Esophagus mucosa (tissue), 1 donor: ENCODE results near the gene R3HDM4. TPM values are rescaled to one million over a fixed set of nuclear protein-coding genes. Genes with fewer than 3 reads are reported as not detected.

Source experiments
- ATAC-seq: fragments of 200-7000 bp; cut with Tn5 transposase; one replicate; pipeline ENCODE4 v1.9.1; 2020
- total RNA-seq: library from RNA; stranded (reverse); gene quantifications from one replicate; pipeline ENCODE4 v1.2.4, GENCODE V29; 2023
- donor health status: DM: yes; HTN: yes; CAD: no.

Gene R3HDM4
- total RNA-seq, 1 donor from 2014 or later, result 59.2 TPM

DNA sequence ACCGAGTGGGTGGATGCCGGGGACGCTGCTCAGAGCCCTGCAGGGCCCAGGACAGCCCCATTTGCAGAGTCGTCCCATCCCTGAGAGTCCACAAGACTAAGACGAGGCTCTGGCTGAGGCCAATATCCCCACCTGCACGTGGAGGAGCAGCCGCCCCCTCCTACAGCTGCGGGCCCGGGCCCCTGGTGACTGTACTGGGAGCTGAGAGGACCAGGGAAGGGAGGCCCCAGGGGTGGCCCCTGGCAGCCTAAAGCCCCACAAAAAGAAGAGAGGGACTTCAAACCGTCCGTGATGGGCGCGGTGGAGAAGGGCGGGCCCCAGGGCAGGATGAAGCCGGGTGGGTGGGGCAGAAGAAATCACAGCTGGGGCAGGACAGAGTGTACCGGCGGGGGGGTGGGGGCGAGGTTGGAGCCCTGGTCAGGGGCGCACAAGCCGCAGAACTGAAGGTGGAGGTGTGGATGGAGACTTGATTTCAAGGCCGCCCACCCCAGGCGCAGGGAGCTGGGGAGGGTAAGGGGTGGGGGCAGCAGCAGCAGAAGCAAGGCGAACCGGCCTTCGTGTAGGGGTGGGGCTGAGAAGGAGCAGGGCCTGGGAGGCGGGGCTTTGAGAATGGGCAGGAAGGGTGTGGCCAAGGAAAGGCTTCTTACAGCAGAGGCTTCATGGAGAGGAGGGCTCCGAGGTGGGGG, 40.6 kb downstream of the R3HDM4 start:
- ATAC-seq, result peak; percentile 37

DNA sequence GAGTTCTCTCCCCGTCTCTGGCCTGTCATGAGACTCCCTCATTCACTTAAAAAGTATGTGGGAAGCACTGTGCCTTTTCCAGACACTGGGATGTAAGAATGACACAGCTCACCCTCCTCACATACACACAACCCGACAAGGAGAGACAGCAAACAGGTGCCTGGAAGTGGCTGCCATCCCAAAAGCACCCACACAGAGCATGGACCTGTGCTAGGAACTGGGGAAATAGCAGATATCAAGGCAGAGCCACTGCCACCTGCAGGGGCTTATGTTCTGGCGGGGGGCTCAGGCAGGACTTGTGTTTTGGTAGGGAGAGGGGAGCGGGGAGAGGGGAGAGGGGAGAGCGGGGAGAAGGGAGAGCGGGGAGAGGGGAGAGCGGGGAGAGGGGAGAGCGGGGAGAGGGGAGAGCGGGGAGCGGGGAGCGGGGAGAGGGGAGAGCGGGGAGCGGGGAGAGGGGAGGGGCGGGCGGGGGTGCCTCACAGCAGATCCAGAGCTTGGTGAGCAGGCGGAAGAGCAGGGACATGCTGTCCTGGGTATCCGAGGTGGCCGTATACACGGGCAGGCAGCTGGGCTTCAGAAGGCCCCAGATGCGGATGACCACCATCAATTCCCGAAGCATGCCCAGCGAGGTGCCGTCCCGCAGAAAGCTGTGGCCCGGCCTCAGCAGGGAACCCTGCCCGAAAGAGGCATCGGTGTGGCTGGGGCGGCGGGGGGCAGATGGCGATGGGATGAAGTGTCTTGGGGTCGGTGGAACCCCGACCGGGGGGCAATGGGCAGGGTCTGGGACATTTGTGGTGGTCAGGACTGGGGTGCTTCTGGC, 41.4 kb downstream of the R3HDM4 start:
- ATAC-seq, result no peak

DNA sequence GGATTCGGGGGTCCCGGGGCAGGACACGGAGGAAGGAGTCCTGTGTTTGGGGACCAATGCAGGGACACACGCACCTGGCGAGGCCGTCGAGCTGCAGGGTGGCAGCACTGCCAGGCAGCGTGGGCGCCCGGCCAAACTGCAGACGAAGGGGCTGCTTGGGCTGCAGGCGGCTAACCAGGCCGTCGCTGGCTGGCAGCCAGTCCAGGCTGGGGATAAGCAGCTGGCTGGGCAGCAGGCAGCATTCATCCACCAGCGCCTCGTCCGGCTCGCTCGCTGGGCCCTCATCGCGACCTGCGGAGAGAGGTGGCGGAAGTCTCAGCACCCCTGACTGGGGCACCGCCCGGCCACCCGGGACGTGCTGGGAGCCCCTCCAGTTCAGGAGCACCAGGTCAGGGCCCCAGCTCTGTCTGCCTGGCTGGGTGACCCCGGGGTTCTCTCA, 42.0 kb downstream of the R3HDM4 start:
- no peak for ATAC-seq

DNA sequence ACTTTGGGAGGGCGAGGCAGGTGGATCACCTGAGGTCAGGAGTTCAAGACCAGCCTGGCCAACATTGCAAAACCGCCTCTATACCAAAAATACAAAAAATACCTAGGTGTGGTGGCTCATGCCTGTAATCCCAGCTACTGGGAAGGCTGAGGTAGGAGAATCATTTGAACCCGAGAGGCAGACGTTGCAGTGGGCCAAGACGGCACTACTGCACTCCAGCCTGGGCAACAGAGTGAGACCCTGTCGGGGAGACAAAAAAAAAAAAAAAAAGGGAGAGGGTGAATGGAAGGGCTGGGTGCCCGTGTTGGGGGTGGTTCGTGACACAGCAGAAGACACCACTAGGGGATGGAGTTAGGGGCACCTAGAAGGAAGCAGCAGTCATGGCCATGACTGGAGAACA, 42.7 kb downstream of the R3HDM4 start:
- no peak for ATAC-seq

DNA sequence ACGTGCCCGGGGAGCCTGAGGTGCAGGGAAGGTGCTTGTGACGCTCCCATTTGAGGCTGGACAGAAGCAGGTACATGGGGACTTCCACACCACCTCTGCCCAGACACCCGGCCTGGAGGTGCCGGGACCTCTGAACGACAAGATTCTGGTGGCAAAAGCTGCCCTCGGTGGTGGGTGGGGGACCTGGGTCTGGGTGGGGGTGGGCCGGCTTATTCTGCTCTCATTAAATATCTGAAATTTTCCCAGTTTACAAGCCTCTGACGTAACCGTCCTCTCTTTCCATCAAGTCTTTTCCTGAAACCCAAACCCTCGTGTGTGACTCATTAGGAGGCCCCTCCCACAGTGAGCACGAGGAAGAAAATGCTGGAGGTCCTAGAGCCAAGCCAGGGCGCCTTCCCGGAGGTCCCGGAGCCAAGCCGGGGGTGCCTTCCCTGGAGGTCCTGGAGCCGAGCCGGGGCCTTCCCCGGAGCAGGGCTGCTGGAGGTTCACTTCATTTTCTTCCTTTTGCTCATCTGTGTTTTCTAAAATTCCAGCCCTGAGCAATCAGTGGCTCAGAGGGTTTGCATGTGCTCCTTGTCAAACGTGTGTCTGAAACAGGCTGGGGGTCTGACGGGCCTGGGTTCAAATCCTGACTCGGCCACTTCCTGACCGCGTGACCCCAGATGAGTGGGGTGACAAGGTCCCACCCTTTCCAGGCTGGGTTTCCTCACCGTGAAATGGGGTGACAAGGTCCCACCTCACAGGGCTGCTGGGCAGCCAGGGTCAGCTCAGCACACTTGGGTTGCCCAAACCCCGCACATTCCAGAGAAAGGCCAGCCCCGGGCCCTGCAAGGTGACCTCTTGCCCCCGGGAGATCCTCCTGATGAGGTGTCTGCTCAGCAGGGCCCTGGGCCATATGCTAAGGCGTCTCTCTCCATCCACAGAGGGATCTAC, 43.5 kb downstream of the R3HDM4 start:
- peak; percentile 30 for ATAC-seq

DNA sequence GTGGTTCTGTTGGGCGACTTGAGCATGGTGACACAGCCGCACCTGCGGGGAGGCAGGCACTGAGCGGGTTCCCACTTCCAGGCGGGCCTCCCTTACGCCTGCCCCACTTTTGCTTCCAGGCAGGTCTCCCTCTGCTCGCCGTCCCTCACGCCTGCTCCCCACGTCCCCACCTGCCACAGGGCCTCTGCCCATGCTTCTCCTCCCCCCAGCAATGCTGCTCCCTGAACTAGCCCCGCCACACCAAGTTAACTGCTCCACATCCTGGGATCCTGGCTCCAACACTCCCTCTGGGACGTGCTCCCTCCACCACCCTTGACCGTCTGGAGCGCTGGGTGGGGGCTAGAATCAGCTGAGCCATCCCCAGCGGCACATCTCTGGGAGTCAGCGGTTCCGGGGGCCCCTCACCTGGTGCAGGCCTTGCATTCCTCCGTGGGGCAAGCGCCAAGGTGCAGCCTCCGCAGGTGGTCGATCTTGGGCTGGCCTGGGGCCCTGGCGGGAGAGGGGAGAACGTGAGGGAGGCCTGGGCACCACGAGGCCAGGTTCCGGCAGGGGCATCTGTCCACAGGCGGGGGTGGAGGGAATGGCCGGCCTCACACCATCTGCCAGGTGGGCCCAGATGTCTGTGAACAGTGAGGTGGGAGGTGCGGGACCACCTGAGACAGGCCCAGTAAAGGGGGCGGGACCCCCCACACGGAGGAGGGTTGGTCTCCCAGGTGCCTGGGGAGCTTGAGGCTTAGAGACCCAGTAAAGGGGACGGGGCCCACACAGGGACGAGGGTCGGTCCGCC, 44.4 kb downstream of the R3HDM4 start:
- ATAC-seq, result no peak

DNA sequence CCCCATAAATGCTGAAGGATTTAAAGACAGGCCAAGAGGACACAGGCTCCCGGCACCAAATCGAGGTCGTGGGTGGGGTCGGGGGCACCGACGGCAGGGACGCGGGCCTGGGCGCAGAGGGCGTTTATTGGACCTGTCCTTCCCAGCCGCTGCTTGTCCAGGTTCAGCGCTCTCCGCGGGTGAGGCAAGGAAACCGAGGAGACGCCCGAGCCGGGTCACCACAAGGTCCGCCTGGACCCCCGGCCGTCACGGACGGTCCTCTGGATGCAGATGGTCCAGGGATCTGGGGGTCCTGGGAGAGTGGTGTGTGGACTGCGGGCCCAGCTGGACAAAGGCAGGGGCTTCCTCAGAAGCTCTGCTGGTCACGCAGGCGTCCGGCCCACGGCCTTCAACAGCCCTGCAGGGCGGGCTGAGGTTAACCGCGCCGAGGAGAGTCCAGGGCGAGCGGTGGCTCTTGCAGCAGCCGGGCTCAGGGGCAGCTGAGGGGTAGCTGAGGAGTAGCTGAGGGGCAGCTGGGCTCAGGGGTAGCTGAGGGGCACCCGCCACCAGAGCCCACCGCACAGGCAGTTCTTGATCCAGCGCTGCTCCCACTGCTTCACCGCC, 45.1 kb downstream of the R3HDM4 start:
- ATAC-seq, result no peak

DNA sequence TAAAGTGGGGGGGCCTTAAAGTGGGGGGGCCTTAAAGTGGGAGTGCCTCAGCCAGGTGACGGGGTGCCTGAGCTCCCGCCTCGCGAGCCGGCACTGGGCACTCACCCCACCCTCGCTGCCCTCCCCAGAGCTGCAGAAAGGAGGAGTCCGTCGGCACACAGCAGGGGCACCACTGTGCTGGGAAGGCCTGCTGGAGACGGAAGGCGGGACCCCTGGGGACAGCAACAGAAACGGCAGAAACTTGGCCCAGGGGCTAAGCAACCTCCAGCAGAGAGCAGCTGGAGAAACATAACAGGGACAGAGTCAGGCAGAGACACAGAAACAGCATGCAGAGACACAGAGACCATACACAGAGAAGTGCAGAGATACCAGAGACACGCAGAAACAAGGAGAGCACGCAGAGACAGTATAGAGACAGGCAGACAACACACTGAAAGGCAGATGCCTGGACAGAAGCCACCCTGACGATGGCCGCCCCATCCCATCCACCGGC, 45.7 kb downstream of the R3HDM4 start:
- ATAC-seq, result no peak

DNA sequence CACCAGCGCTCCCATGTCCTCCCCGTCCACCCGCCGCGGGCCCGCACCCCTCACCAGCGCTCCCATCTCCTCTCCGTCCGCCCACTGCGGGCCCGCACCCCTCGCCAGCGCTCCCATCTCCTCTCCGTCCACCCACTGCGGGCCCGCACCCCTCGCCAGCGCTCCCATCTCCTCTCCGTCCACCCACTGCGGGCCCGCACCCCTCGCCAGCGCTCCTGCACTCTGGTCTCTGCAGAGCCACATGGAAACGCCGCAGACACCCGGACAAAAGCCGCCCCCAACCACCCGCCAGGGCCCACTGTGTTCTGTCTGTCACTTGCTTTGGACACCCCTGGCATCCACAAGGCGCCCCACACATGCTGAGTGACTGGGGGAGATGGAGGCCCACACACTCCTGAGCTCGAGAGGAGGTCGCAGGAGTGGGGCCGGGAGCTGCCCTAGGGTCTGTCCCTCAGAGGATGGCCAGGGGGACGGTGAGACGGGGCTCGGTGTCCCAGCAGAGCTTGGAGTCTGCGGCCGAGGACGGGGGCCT, 46.2 kb downstream of the R3HDM4 start:
- ATAC-seq, result no peak

DNA sequence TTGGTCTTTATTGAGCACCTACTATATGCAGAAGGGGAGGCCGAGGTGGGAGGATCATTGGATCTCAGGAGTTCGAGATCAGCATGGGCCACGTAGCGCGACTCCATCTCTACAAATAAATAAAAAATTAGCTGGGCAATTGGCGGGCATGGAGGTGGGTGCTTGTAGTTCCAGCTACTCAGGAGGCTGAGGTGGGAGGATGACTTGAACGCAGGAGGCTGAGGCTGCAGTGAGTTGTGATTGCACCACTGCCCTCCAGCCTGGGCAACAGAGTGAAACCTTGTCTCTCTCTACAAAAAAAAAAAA, 49.8 kb downstream of the R3HDM4 start:
- ATAC-seq, result no peak

DNA sequence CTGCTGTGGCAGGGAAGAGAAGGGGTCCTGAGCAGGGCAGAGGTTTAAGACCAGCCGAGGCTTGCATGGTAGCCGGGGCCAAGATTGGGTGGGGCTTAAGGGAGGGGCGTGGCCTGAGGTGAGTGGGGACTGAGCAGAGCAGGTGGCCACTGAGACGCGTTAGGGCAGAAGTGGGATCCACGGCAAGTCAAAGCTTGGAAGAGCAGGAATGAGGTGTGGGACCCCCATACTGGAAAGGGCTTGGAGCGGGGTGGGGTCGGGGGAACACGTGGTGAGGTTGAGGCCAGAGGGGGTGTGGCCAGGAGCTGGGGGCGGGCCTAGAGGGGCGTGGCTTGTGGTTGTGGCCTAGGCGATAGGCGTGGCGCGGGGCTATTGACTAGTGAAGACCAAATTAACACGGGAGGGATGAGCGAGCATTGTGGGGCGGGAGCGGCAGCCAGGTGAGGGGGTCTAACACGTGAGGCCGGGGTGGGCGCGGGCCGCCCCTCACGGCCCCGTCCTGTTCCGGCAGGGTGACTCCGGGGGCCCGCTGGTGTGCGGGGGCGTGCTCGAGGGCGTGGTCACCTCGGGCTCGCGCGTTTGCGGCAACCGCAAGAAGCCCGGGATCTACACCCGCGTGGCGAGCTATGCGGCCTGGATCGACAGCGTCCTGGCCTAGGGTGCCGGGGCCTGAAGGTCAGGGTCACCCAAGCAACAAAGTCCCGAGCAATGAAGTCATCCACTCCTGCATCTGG, 50.3 kb downstream of the R3HDM4 start:
- peak; percentile 40 for ATAC-seq

DNA sequence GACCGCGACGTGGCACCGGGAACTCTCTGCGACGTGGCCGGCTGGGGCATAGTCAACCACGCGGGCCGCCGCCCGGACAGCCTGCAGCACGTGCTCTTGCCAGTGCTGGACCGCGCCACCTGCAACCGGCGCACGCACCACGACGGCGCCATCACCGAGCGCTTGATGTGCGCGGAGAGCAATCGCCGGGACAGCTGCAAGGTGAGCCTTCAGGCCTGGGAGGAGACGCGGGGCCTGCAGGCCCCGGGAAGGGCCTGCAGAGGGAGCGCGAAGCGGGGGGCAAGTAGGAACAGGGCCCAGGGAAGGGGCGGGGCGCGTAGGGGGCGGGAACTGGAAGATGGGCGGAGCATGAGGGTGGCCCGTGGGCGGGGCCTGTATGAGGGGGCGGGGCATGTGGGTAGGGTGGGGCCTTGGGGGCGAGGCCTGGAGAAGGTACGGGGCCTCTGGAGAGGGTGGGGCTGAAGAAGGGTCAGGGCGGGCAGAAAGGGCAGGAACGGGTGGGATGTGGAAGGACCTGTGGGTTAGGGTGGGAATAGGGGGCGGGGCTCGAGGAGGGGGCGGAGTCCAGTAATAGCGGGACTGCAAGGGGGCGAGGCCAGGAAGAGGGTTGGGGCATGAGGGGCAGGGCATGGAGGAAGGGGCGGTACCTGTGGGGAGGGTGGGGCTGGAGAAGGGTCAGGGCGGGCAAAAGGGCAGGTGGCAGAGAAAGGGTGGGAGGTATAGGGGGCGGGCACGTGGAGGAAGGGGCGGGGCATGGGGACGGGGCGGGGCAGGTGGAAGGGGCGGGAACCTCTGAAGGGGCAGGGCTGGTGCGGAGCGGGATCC, 51.1 kb downstream of the R3HDM4 start:
- ATAC-seq, result peak; percentile 54

DNA sequence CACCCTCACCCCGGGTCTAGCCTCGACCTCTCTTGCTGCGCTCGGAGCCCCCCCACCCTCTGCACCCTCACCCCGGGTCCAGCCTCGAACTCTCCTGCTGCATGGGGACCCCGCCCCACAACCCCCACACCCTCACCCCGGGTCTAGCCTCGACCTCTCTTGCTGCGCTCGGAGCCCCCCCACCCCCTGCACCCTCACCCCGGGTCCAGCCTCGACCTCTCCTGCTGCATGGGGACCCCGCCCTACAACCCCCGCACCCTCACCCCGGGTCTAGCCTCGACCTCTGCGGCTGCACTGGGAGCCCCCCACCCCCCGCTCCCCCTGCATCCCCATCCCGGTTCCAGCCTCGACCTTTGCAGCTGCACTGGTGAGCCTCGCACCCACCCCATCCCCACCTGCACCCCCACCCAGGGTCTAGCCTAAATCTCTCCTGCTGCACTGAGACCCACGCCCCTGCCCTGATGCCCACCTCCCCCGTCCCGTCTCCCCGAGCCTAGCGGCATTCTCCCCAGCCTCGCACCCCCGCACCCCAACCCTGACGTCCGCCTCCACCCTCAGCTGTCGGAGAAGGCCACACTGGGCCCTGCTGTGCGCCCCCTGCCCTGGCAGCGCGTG, 51.8 kb downstream of the R3HDM4 start:
- no peak for ATAC-seq

DNA sequence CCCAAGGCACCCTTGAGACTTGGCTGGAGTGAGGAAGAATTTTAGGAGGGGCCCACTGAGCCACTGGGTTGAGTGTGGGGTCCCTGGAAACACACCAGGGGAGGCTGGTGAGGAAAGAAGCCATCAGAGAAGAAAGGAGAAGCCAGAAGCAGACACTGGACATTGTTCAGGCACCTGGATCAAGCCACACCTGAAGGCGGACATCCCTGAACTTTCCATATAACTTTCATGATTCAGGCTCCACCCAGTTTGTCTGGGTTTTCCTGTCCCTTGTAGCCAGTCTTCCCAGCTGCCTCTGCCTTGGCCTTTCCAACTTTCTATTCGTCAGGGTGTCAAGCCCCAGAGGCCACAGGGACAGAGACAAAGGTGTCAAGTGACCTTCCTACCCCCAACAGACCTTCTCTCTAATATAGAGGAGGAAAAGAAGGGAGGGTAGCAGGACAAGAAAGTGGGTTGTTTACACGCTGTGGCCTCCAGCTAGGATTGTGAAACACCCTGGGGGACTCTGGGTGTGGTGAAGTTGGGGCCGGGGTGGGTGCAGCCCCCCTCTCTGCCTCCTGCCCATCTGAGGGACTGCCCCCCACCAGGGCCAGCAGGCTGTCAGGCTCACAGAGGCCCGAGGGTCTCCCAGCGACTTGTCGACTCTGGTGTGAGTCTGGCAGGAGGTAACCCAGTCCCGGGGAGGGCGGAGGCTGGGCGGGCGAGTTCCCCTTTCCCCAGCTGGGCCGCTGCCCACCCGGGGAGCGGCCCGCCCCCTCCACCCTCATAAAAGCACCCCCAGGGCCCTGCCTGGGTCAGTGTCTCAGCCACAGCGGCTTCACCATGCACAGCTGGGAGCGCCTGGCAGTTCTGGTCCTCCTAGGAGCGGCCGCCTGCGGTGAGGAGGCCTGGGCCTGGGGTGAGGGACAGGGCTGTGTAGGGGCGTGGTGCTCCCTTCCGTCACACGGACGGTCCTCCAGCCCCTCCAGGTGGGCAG, 53.9 kb downstream of the R3HDM4 start, which contains the start of gene CFD:
Gene CFD (plus strand): TSS at position 797 of the 976 bp plus-strand sequence. CDS start 26 bp downstream, at position 823.
- peak; percentile 21 for ATAC-seq

DNA sequence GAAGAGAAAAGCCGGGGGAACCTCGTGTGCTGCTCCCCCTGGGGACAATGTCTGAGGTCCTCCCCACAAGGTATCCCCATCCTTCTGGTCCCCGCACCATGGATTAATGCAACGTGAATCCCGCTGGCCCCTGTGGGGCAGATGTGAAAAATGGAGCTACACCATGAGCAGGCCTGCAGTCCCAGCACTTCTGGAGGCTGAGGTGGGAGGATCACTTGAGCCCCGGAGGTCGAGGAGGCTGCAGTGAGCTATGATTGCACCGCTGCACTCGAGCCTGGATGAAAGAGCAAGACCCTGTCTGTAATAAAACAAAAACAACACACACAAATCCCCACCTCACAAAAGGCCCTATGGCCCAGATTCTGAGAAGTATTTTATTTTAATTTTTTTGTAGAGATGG, 54.7 kb downstream of the R3HDM4 start:
- ATAC-seq, result no peak

DNA sequence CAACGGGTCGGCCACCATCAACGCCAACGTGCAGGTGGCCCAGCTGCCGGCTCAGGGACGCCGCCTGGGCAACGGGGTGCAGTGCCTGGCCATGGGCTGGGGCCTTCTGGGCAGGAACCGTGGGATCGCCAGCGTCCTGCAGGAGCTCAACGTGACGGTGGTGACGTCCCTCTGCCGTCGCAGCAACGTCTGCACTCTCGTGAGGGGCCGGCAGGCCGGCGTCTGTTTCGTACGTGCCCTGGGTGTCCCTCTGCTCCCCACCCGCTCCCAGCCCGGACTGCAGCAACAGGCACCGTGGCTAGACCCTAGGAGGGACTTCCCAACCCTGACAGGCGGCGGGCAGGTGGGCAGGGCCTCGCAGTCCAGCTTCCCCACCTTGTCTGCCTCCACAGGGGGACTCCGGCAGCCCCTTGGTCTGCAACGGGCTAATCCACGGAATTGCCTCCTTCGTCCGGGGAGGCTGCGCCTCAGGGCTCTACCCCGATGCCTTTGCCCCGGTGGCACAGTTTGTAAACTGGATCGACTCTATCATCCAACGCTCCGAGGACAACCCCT, 57.4 kb downstream of the R3HDM4 start:
- ATAC-seq, result no peak

DNA sequence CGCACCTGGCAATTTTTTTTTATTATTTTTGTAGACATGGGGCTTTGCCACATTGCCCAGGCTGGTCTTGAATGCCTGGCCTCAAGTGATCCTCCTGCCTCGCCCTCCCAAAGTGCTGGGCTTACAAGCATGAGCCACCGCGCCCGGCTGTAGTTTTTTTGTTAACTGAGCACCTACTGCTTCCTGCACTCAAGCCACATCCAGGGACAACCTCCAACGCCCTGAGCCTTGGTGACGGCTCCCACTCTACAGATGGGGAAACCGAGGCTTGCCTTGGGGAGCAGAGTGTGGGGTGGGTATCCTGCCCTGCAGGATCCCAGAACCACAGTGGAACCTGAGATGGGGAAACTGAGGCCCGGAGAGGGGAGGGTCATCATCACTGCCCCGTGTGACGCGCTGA, 57.9 kb downstream of the R3HDM4 start:
- ATAC-seq, result no peak

DNA sequence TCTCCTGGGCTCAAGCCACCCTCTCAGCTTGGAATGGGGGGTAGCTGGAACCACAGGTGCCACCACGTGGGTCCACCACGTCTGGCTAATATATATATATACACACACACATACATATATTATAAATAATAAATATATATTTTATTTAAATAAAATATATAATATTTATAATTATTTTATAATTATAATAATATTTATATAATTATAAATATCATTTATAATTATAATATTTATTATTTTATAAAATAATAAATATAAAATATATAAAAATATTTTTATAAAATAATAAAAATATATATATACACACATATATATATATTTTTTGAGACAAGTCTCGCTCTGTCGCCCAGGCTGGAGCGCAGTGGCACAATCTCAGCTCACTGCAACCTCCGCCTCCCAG, 58.5 kb downstream of the R3HDM4 start:
- no peak for ATAC-seq
